Adrenal gland (tissue), 5 donors: ENCODE measurements around the gene EFNB1.

Source experiments
- POLR2A ChIP-seq, 2 donors: fragments of 450-650 bp; IDR thresholded peaks; one replicate each; pipeline ENCODE4 v1.6.1; 2017; ENCODE audit warnings: antibody characterized with exemption in 2 of 2, mild to moderate bottlenecking in 2 of 2, moderate library complexity in 1 of 2
- TF ChIP-seq, protein P1 (sequence below), 6 experiments: fragments of 450-650 bp in 4 of 6; fragments of 200-600 bp in 2 of 6; sonication (generic) in 1 of 6; IDR thresholded peaks; 1 replicate in 5 of 6; 2 replicates in 1 of 6; pipeline versions ENCODE4 v1.5.1 to v1.8.0; 2016 to 2021; ENCODE audit warnings: antibody characterized with exemption in 6 of 6, mild to moderate bottlenecking in 2 of 6, moderate library complexity in 1 of 6
- donor health status: DM: no; HTN: no; CAD: no.

DNA sequence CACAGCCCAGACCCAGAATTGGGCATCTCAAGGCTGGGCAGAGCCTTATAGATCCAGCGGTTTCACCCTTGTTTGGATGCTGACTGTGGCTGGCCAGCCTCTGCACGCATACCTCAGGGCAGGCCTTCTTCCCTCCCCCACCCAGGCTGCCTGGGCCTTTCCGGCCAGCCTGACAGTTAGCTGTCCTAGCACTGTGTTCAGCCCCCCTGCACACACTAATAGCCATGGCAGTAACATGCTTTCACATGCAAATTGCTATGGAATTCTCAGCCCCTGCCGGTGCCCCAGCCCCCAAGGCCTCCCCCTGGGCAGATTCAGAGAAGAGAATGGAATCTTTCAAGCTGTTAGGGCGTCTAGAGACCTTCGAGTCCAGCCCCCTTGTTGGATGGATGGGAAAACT is 17.7 kb downstream of the EFNB1 start:
- TF ChIP-seq, protein P1, sequence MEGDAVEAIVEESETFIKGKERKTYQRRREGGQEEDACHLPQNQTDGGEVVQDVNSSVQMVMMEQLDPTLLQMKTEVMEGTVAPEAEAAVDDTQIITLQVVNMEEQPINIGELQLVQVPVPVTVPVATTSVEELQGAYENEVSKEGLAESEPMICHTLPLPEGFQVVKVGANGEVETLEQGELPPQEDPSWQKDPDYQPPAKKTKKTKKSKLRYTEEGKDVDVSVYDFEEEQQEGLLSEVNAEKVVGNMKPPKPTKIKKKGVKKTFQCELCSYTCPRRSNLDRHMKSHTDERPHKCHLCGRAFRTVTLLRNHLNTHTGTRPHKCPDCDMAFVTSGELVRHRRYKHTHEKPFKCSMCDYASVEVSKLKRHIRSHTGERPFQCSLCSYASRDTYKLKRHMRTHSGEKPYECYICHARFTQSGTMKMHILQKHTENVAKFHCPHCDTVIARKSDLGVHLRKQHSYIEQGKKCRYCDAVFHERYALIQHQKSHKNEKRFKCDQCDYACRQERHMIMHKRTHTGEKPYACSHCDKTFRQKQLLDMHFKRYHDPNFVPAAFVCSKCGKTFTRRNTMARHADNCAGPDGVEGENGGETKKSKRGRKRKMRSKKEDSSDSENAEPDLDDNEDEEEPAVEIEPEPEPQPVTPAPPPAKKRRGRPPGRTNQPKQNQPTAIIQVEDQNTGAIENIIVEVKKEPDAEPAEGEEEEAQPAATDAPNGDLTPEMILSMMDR (IDR thresholded peaks at IDR 0.05): no peak
- no peak for TF ChIP-seq POLR2A (IDR thresholded peaks at IDR 0.05)
